A673 (cell line): ENCODE data around the gene RGR. TPM values are rescaled to one million over a fixed set of nuclear protein-coding genes. Genes with fewer than 3 reads are reported as not detected.

Experiments
- BruUV-seq: library from RNA; stranded (reverse); fragments of 400-500 nt; replicated peaks from 2 replicates; lab custom pipeline; 2021; lab: Mats Ljungman, UMichigan
- CTCF ChIA-PET: fragments of 300-600 bp; sonication (Branson Sonifier 250); formaldehyde crosslinking; loops from one replicate; lab custom pipeline; 2022; ENCODE audit warnings: antibody characterized with exemption; lab: Charles Lee
- POLR2A ChIA-PET: fragments of 300-600 bp; sonication (Branson Sonifier 250); formaldehyde crosslinking; loops from one replicate; lab custom pipeline; 2022; ENCODE audit warnings: antibody characterized with exemption; ENCODE audit not compliant: low non-redundant PET; lab: Charles Lee
- DNase-seq: peaks from one replicate; pipeline ENCODE4 v3.0.0-alpha.2; 2015; ENCODE audit warnings: low spot score
- H3K27ac ChIP-seq: fragments of 200-600 bp; sonication (generic); 2 replicates; pipeline ENCODE4 v1.5.1; 2016; ENCODE audit warnings: mixed run types, low read depth, mild to moderate bottlenecking, mixed read lengths, antibody characterized with exemption, low read length; ENCODE audit not compliant: poor library complexity, severe bottlenecking
- H3K27me3 ChIP-seq: fragments of 200-600 bp; sonication (generic); replicated peaks from 2 replicates; pipeline ENCODE4 v1.6.1; 2017; ENCODE audit warnings: mixed run types, low read depth, mild to moderate bottlenecking, mixed read lengths, antibody characterized with exemption, low read length; ENCODE audit not compliant: insufficient read depth, poor library complexity
- H3K36me3 ChIP-seq: fragments of 200-600 bp; sonication (generic); 2 replicates; pipeline ENCODE4 v1.6.1; 2016; ENCODE audit warnings: mixed run types, mild to moderate bottlenecking, mixed read lengths, antibody characterized with exemption, low read length; ENCODE audit not compliant: insufficient read depth, poor library complexity, severe bottlenecking
- H3K4me1 ChIP-seq: fragments of 200-600 bp; sonication (generic); 2 replicates; pipeline ENCODE4 v1.6.1; 2017; ENCODE audit warnings: mixed run types, mild to moderate bottlenecking, mixed read lengths, antibody characterized with exemption, low read length; ENCODE audit not compliant: insufficient read depth, poor library complexity, severe bottlenecking
- H3K4me3 ChIP-seq: fragments of 200-600 bp; sonication (generic); 2 replicates; pipeline ENCODE4 v1.5.1; 2016; ENCODE audit warnings: low read depth, mixed run types, mild to moderate bottlenecking, mixed read lengths, low read length; ENCODE audit not compliant: poor library complexity, severe bottlenecking
- H3K9me3 ChIP-seq: fragments of 200-600 bp; sonication (generic); 2 replicates; pipeline ENCODE4 v1.6.1; 2016; ENCODE audit warnings: mixed run types, low read depth, mild to moderate bottlenecking, mixed read lengths, antibody characterized with exemption, low read length; ENCODE audit not compliant: poor library complexity, severe bottlenecking
- EZH2 ChIP-seq: fragments of 200-600 bp; sonication (generic); IDR thresholded peaks from 2 replicates; pipeline ENCODE4 v1.6.1; 2017; ENCODE audit warnings: borderline replicate concordance, low read depth, mild to moderate bottlenecking, mixed read lengths, antibody characterized with exemption, low read length; ENCODE audit not compliant: poor library complexity, severe bottlenecking
- intact Hi-C: fragments of 100-400 bp; cut with micrococcal nuclease; formaldehyde crosslinking; loops from one replicate; pipeline ENCODE4 v1.10.0; 2022; ENCODE audit not compliant: unreplicated experiment
- total RNA-seq: library from RNA; stranded (reverse); gene quantifications from 2 replicates; pipeline ENCODE4 v1.2.3, GENCODE V29; 2021
- TF ChIP-seq, protein P1 (sequence below): fragments of 300-800, 200-600 bp; sonication (generic); conservative IDR thresholded peaks from 2 replicates; pipeline ENCODE4 v1.5.1; 2017; ENCODE audit warnings: low read depth, mild to moderate bottlenecking, antibody characterized with exemption, low read length, moderate library complexity, mixed read lengths

RGR gene
- total RNA-seq, 1 experiment from 2014 or later: not detected

- intact Hi-C loops: no loop called here
- no peak overlapping the region for H3K4me3 ChIP-seq
- ChIA-PET POLR2A (no interaction called here), CTCF (no interaction called here)
- peaks cover 30% of the 10 kb centered on the region for H3K27me3 ChIP-seq
- H3K36me3 ChIP-seq: no peaks in the 10 kb centered on the region
- BruUV-seq: no TSS peak
- no peak overlapping the region for H3K27ac ChIP-seq
- H3K9me3 ChIP-seq: no peaks in the 10 kb centered on the region
- no peaks in the 10 kb centered on the region for H3K4me1 ChIP-seq
- no peak for TF ChIP-seq EZH2
- TF ChIP-seq, protein P1, sequence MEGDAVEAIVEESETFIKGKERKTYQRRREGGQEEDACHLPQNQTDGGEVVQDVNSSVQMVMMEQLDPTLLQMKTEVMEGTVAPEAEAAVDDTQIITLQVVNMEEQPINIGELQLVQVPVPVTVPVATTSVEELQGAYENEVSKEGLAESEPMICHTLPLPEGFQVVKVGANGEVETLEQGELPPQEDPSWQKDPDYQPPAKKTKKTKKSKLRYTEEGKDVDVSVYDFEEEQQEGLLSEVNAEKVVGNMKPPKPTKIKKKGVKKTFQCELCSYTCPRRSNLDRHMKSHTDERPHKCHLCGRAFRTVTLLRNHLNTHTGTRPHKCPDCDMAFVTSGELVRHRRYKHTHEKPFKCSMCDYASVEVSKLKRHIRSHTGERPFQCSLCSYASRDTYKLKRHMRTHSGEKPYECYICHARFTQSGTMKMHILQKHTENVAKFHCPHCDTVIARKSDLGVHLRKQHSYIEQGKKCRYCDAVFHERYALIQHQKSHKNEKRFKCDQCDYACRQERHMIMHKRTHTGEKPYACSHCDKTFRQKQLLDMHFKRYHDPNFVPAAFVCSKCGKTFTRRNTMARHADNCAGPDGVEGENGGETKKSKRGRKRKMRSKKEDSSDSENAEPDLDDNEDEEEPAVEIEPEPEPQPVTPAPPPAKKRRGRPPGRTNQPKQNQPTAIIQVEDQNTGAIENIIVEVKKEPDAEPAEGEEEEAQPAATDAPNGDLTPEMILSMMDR: no peak
- DNase-seq: peak; percentile 61
Measured at GRCh38 chr10:84291384-84291783, 46.5 kb downstream of the RGR start.

DNA sequence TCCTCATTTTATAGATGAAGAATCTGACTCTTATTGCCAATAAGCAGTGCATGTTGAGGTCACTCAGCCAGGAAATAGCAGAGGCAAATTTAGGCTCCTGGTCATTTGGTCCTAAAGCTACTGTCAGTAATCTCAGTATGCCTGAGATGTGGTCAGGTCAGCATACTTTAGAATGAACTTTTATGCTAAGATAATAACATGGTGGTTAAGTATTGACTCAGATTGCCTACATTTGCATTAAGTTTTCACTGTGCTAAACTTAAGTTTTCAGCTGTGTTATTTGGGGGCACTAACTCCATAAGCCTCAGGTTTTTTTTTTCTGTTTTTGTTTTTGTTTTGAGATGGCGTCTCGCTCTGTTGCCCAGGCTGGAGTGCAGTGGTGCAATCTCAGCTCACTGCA lies 47.6 kb downstream of the RGR start:
- H3K4me3 ChIP-seq: no peak overlapping the region
- TF ChIP-seq EZH2: no peak
- TF ChIP-seq, protein P1: no peak
- intact Hi-C loops: no loop called here
- no TSS peak for BruUV-seq
- H3K27ac ChIP-seq: no peak overlapping the region
- no peaks in the 10 kb centered on the region for H3K9me3 ChIP-seq
- peaks cover 30% of the 10 kb centered on the region for H3K27me3 ChIP-seq
- no peaks in the 10 kb centered on the region for H3K36me3 ChIP-seq
- DNase-seq: no peak
- POLR2A ChIA-PET: no interaction called here
- no peaks in the 10 kb centered on the region for H3K4me1 ChIP-seq
- CTCF ChIA-PET: no interaction called here

GRCh38 chr10:84293171-84293570 lies 48.3 kb downstream of the RGR start:
- Histone ChIP-seq H3K4me3 (no peak overlapping the region), H3K9me3 (no peaks in the 10 kb centered on the region), H3K36me3 (no peaks in the 10 kb centered on the region), H3K4me1 (no peaks in the 10 kb centered on the region), H3K27me3 (peaks cover 26% of the 10 kb centered on the region), H3K27ac (no peak overlapping the region)
- no TSS peak for BruUV-seq
- intact Hi-C loops: no loop called here
- ChIA-PET CTCF (no interaction called here), POLR2A (no interaction called here)
- no peak for DNase-seq
- TF ChIP-seq, protein P1: no peak
- no peak for TF ChIP-seq EZH2
